GM21723 (cell line): Measurements from ENCODE around the gene RTTN.
"Not testable (repeated sequence)": the region's sequence is repeated elsewhere in the genome, so short reads cannot be mapped to it uniquely, and the experiment has no call there.

Source experiments
- ATAC-seq: cut with Tn5 transposase; IDR thresholded peaks from one replicate; pipeline ENCODE4 v1.9.1; 2021; ENCODE audit warnings: mild to moderate bottlenecking, moderate library complexity; ENCODE audit not compliant: unreplicated experiment

The RTTN gene

GRCh38 chr18:69985239-69985638 is 220.2 kb downstream of the RTTN start:
- no peak for ATAC-seq

- no peak for ATAC-seq
Measured at GRCh38 chr18:69982417-69982816, 223.1 kb downstream of the RTTN start.

DNA sequence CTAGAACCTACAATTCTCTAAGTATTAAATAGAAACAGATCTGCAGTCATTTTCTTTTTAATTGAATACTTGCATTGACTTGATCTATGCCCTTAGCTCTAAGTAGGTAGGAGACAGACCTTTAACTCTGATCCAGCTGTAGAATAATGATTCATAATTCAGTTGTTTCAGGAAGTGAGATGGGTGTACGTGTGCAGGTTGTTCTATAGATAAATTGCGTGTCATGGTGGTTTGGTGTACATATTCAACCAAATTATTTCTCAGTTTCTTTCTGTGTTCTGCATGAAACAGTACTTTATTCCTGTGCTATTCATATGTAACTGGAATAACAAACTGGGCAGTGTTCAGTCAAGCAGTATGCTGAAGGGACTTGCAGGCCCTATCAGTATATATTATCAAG is 223.5 kb downstream of the RTTN start:
- ATAC-seq = peak; percentile 53

DNA sequence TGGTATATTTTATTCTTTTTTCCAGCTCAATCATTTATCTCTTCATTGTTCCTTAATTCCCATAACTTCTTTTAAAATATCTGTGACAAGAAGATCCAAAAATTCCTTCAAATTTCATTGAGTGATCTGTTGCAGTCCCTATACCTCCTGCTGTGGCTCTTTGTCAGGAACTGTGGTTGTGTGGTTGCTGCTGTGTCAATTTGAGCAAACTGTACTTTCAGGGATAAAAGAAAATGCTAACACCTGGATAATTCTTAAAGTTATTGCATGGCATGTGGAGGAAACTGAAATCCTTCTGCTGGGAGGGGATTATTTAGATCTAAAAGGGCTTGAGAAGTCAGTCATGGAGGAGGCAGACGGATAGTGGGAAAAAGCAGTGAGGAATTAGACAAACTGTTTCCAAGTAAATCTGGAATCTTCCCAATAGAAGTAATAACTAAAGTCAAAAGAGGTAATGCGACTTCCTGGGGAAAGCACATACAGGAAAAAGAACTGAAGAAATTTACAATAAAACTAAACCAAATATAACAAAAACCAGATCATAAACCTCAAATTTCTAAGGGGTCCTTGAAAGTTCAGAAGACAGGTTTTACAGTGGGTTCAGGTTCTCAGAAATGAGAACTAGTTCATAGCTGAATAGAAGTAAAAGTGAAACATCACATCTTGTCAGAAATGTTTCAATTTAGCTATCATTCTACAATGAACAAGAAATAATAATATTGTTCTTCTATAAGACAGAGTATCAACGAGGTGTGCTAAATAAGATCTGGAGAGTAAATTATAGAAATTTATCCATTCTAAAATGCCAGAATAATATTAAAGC is 224.3 kb downstream of the RTTN start:
- ATAC-seq = peak; percentile 25

DNA sequence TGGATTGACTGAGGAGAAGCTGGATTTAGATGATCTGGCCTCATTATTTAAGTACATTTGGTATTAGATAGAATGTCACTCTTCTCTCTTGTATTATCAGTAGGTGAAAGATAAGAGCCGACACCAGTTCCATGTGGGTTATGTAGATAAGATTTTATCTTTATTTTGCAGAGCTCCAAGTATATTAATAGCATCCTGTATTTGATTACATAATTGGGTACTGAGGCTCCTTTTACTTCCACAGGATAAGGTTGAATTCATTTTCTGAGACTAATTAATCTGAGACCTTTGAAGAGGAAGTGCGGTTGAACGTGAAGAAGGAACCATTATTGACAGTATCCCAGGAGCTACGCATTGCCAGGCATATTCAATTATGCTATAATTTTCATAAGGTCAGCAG is 225.0 kb downstream of the RTTN start:
- ATAC-seq = no peak

- ATAC-seq = peak; percentile 71
Measured at GRCh38 chr18:69978732-69979715, 226.5 kb downstream of the RTTN start.

GRCh38 chr18:69975294-69975693 is 230.2 kb downstream of the RTTN start:
- ATAC-seq = not testable (repeated sequence)

- ATAC-seq = no peak
Measured at GRCh38 chr18:69974365-69974764, 231.1 kb downstream of the RTTN start.

DNA sequence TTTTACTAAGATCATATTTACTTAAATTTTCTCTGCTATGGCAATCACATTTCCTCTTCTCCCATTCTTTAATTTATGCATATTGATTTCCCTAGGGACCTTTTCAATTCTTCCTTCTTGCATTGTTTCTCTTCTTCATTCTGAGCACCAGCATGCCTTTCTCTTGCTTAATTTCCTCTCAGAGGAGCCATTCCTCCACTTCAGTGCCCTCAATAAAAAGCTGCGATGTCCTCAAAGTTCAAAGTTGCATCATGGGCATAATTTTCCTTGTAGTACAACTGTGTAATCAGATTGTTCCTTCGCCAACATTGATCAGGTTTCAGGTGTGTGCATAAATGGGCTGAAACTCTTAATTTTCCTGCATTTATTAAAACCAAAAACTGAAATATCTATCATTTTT is 236.0 kb downstream of the RTTN start:
- no peak for ATAC-seq

- peak; percentile 69 for ATAC-seq
Measured at GRCh38 chr18:69968039-69968438, 237.4 kb downstream of the RTTN start.

- ATAC-seq = no peak
Measured at GRCh38 chr18:69963196-69963595, 242.3 kb downstream of the RTTN start.

- no peak for ATAC-seq
Measured at GRCh38 chr18:69961718-69962117, 243.8 kb downstream of the RTTN start.

GRCh38 chr18:69958422-69958821 is 247.1 kb downstream of the RTTN start:
- peak; percentile 46 for ATAC-seq

- ATAC-seq = no peak
Measured at GRCh38 chr18:69957747-69958146, 247.7 kb downstream of the RTTN start.

DNA sequence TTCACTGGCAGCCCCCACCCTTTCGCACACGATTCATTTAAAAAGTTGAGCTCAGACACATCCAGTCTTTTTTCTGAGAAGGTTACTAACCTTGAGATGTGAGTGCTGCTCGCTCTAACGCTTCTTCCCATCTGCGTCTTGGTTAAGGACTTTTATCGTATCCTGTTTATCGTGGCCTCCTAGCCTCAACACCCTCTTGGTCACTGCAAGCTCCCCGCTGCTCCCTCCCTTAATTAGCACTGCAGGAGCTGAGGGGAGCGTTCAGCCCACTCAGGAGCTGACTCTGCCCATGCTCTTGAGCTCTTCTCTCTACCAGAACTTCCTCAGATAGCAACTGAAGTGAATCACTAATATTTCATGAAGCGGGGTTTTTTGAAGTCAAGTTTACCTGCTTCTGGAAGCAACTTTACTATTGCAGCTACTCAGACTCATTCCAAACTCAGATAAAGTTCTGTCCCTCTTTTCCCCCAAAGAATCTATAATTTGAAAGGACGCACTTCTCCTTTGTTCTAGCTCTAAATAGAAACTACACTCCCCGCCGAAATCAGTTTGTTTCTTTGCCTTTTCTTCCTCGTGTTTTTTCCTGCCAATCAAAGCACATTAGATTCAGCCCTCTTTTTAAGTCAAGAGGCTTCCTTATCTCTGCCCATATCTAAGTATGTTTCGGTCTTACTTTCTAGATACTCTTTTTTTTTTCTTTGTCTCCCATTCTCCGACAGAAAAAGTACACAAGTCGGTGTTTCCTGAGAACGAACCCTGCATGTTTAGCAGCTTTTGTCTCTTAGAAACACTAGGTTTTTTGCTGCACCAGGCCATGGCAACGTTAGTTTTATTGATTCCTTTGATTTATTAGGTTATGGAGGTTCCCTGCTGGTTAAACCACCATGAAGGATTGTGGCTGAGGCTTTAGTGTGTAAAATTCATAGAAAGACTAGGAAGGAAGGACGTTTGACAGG is 248.5 kb downstream of the RTTN start:
- ATAC-seq = peak; percentile 15

- ATAC-seq = peak; percentile 34
Measured at GRCh38 chr18:69956057-69956456, 249.4 kb downstream of the RTTN start.

GRCh38 chr18:69954719-69955480 is 250.6 kb downstream of the RTTN start:
- ATAC-seq = peak; percentile 37

DNA sequence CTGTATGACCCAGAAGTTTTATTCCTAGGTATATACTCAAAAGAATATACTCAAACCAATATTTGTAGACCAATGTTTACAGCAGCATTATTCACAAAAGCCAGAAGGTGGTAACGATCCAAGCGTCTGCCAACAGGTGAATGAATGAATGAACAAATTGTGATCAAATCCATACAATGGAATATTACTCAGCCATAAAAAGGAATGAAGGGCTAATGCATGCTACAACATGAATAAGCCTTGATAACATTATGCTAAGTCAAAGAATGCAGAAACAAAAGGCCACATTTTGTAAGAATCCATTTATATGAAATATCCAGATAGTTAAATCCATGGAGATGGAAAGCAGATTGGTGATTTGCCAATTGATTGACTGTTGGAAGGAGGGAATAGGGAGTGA is 252.3 kb downstream of the RTTN start:
- no peak for ATAC-seq
